HepG2 (cell line): ENCODE measurements around the gene KHK. TPM values are rescaled to one million over a fixed set of nuclear protein-coding genes. Genes with fewer than 3 reads are reported as not detected.

ENCODE experiments used
- ARID5B ChIP-seq: IDR thresholded peaks from 2 replicates; pipeline ENCODE4 v1.4.0; 2020; ENCODE audit warnings: mild to moderate bottlenecking, missing genetic modification reagents
- CENPBD1 ChIP-seq: sonication (generic); formaldehyde crosslinking; IDR thresholded peaks from 2 replicates; pipeline ENCODE4 v1.8.0; 2022; ENCODE audit warnings: missing genetic modification reagents, low read depth, mild to moderate bottlenecking, borderline replicate concordance
- CENPX ChIP-seq: sonication (generic); formaldehyde crosslinking; IDR thresholded peaks from 2 replicates; pipeline ENCODE4 v1.9.0; 2021; ENCODE audit warnings: mild to moderate bottlenecking, missing genetic modification reagents, moderate library complexity
- DMAP1 ChIP-seq: IDR thresholded peaks from 2 replicates; pipeline ENCODE4 v1.6.1; 2016
- FOXK2 ChIP-seq: fragments of 450-650 bp; IDR thresholded peaks from 2 replicates; pipeline ENCODE4 v1.6.1; 2016
- GPN1 ChIP-seq: sonication (generic); formaldehyde crosslinking; IDR thresholded peaks from 2 replicates; pipeline ENCODE4 v1.5.1; 2020; ENCODE audit warnings: missing genetic modification reagents, borderline replicate concordance
- IRF9 ChIP-seq: sonication (generic); formaldehyde crosslinking; IDR thresholded peaks from 2 replicates; pipeline ENCODE4 v1.8.0; 2022; ENCODE audit warnings: missing genetic modification reagents, mild to moderate bottlenecking, borderline replicate concordance
- KAT7 ChIP-seq: IDR thresholded peaks from 2 replicates; pipeline ENCODE4 v1.6.1; 2018; ENCODE audit warnings: borderline replicate concordance, missing compliant biosample characterization
- MZF1 ChIP-seq: sonication (generic); formaldehyde crosslinking; IDR thresholded peaks from 2 replicates; pipeline ENCODE4 v1.8.1; 2023; ENCODE audit warnings: mild to moderate bottlenecking, missing genetic modification reagents, borderline replicate concordance
- NRL ChIP-seq: sonication (generic); formaldehyde crosslinking; IDR thresholded peaks from 2 replicates; pipeline ENCODE4 v1.5.0; 2020; ENCODE audit warnings: missing genetic modification reagents, mild to moderate bottlenecking, moderate library complexity, borderline replicate concordance
- SIN3A ChIP-seq: IDR thresholded peaks from 2 replicates; pipeline ENCODE4 v1.6.1; 2011; ENCODE audit warnings: low read depth, mild to moderate bottlenecking, control low read depth, low read length, borderline replicate concordance
- STAT5B ChIP-seq: sonication (generic); formaldehyde crosslinking; IDR thresholded peaks from 2 replicates; pipeline ENCODE4 v1.4.0; 2020; ENCODE audit warnings: missing genetic modification reagents
- TCF12 ChIP-seq, 2 experiments: fragments of 450-650 bp in 1 of 2; sonication (generic) in 1 of 2; formaldehyde crosslinking in 1 of 2; IDR thresholded peaks; 2 replicates each; pipeline versions ENCODE4 v1.6.1 to v1.8.0; 2017 to 2022; ENCODE audit warnings: antibody characterized with exemption in 1 of 2, mild to moderate bottlenecking in 1 of 2, missing genetic modification reagents in 1 of 2, moderate library complexity in 1 of 2
- TGIF2 ChIP-seq: IDR thresholded peaks from 2 replicates; pipeline ENCODE4 v1.6.1; 2016; ENCODE audit warnings: control low read depth, missing compliant biosample characterization
- ZNF20 ChIP-seq: sonication (generic); formaldehyde crosslinking; IDR thresholded peaks from 2 replicates; pipeline ENCODE4 v1.4.0; 2020; ENCODE audit warnings: mild to moderate bottlenecking, moderate library complexity, missing genetic modification reagents
- ZNF30 ChIP-seq: sonication (generic); formaldehyde crosslinking; IDR thresholded peaks from 2 replicates; pipeline ENCODE4 v1.5.0; 2020; ENCODE audit warnings: mild to moderate bottlenecking, missing genetic modification reagents
- ZNF484 ChIP-seq: sonication (generic); formaldehyde crosslinking; IDR thresholded peaks from 2 replicates; pipeline ENCODE4 v1.5.1; 2020; ENCODE audit warnings: mild to moderate bottlenecking, low read depth, missing genetic modification reagents, borderline replicate concordance
- ZNF510 ChIP-seq: sonication (generic); formaldehyde crosslinking; IDR thresholded peaks from 2 replicates; pipeline ENCODE4 v1.4.0; 2020; ENCODE audit warnings: low read depth, mild to moderate bottlenecking, missing genetic modification reagents
- ZNF543 ChIP-seq: sonication (generic); formaldehyde crosslinking; IDR thresholded peaks from 2 replicates; pipeline ENCODE4 v1.4.0; 2020; ENCODE audit warnings: mild to moderate bottlenecking, missing genetic modification reagents
- ZNF556 ChIP-seq: sonication (generic); formaldehyde crosslinking; IDR thresholded peaks from 2 replicates; pipeline ENCODE4 v1.4.0; 2020; ENCODE audit warnings: mild to moderate bottlenecking, missing genetic modification reagents, borderline replicate concordance
- ZNF724P ChIP-seq: sonication (generic); formaldehyde crosslinking; IDR thresholded peaks from 2 replicates; pipeline ENCODE4 v1.8.0; 2022; ENCODE audit warnings: missing genetic modification reagents, borderline replicate concordance
- ZNF737 ChIP-seq: sonication (generic); formaldehyde crosslinking; IDR thresholded peaks from 2 replicates; pipeline ENCODE4 v1.5.0; 2020; ENCODE audit warnings: missing genetic modification reagents, mild to moderate bottlenecking, borderline replicate concordance
- polyA plus RNA-seq, 8 experiments: library from polyadenylated mRNA; depleted of rRNA in 3 of 8; stranded (reverse) in 7 of 8; unstranded in 1 of 8; fragments of >200 nt; fragmentation: Illumina TruSeq in 4 of 8; extraction: Trizol in 4 of 8; gene quantifications; 2 replicates each; pipeline versions ENCODE4 v1.2.1 to v1.2.3, GENCODE V29; 2011 to 2016; ENCODE audit warnings: low read depth in 4 of 8, missing spikeins in 1 of 8, mixed read lengths in 1 of 8; ENCODE audit not compliant: insufficient read depth in 1 of 8
- total RNA-seq, 5 experiments: library from RNA; depleted of rRNA; stranded (reverse); fragments of >200 nt; fragmentation: Illumina TruSeq; extraction: Trizol; gene quantifications; 2 replicates each; pipeline ENCODE4 v1.2.3, GENCODE V29; 2016; ENCODE audit warnings: low read depth in 1 of 5

Gene KHK
- total and polyA plus RNA-seq, 2 of the 13 experiments (the other 11 are each of a cell fraction or from before 2014, with no cell fraction given): 40.9 to 99.2 TPM

- TF ChIP-seq IRF9 (CRISPR knock-in tag) (no peak), ZNF30 (CRISPR knock-in tag) (no peak), ZNF20 (CRISPR knock-in tag) (no peak), ZNF737 (CRISPR knock-in tag) (no peak), MZF1 (no peak), ZNF724P (CRISPR knock-in tag) (no peak), FOXK2 (no peak), SIN3A (no peak), TGIF2 (CRISPR knock-in tag) (no peak), TCF12 (IDR thresholded peaks at IDR 0.05) (no peak), TCF12 (CRISPR knock-in tag; IDR thresholded peaks at IDR 0.05) (0 out of 2 replicates have a peak, but pooled peaks have one; percentile 41), NRL (no peak), KAT7 (CRISPR knock-in tag) (no peak), ZNF484 (CRISPR knock-in tag) (no peak), ZNF556 (CRISPR knock-in tag) (no peak), STAT5B (CRISPR knock-in tag) (no peak), GPN1 (no peak), ARID5B (no peak), ZNF543 (CRISPR knock-in tag) (no peak), ZNF510 (no peak), CENPX (CRISPR knock-in tag) (no peak), CENPBD1 (CRISPR knock-in tag) (no peak), DMAP1 (CRISPR knock-in tag) (no peak)
Observed at GRCh38 chr2:27149570-27150405, 63.2 kb downstream of the KHK start (continued).
